NCI-H2029 (cell line): ENCODE measurements around the gene TRMO.

Experiments
- DNase-seq: peaks from one replicate; lab custom pipeline; 2025; lab: John Stamatoyannopoulos, UW

Gene TRMO

GRCh38 chr9:97858826-97859225 lies 63.5 kb downstream of the TRMO start:
- DNase-seq, result no peak

- no peak for DNase-seq
Measured at GRCh38 chr9:97858393-97858713, 63.9 kb downstream of the TRMO start.

GRCh38 chr9:97857606-97858392 lies 64.5 kb downstream of the TRMO start:
- DNase-seq, result no peak

GRCh38 chr9:97856857-97857605 lies 65.3 kb downstream of the TRMO start:
- DNase-seq, result no peak

GRCh38 chr9:97855899-97856298 lies 66.4 kb downstream of the TRMO start:
- DNase-seq, result no peak

GRCh38 chr9:97855486-97855875 lies 66.8 kb downstream of the TRMO start:
- no peak for DNase-seq

GRCh38 chr9:97854696-97855485 lies 67.4 kb downstream of the TRMO start:
- DNase-seq, result no peak
